Neural progenitor cell (in vitro differentiated cells): ENCODE results near the gene PKD2L1. TPM values are rescaled to one million over a fixed set of nuclear protein-coding genes. Genes with fewer than 3 reads are reported as not detected.
A peak's percentile ranks its signal among the peaks of the same experiment; 100 is the strongest.

ENCODE experiments used
- DNase-seq: peaks from one replicate; pipeline ENCODE4 v3.0.0-alpha.2; 2016; ENCODE audit warnings: low spot score
- H2AFZ ChIP-seq: fragments of 200-600 bp; sonication (generic); replicated peaks from 2 replicates; pipeline ENCODE4 v1.6.1; 2016; ENCODE audit warnings: antibody characterized with exemption
- H3F3A ChIP-seq: fragments of 200-600 bp; sonication (generic); 2 replicates; pipeline ENCODE4 v1.6.1; 2016; ENCODE audit warnings: antibody characterized with exemption, low read depth
- H3K27ac ChIP-seq: fragments of 200-600 bp; sonication (generic); 2 replicates; pipeline ENCODE4 v1.5.1; 2016; ENCODE audit warnings: mild to moderate bottlenecking
- H3K27me3 ChIP-seq: fragments of 200-600 bp; sonication (generic); 2 replicates; pipeline ENCODE4 v1.6.1; 2016; ENCODE audit warnings: mild to moderate bottlenecking, moderate library complexity
- H3K36me3 ChIP-seq: fragments of 200-600 bp; sonication (generic); 2 replicates; pipeline ENCODE4 v1.5.1; 2016
- H3K4me1 ChIP-seq: fragments of 200-600 bp; sonication (generic); 2 replicates; pipeline ENCODE4 v1.6.1; 2016; ENCODE audit warnings: mixed run types
- H3K4me2 ChIP-seq: fragments of 200-600 bp; sonication (generic); 2 replicates; pipeline ENCODE4 v1.6.1; 2016
- H3K4me3 ChIP-seq: fragments of 200-600 bp; sonication (generic); 2 replicates; pipeline ENCODE4 v1.5.1; 2016
- H3K79me2 ChIP-seq: fragments of 200-600 bp; sonication (generic); 2 replicates; pipeline ENCODE4 v1.6.1; 2016; ENCODE audit warnings: low read depth
- H3K9ac ChIP-seq: fragments of 200-600 bp; sonication (generic); 2 replicates; pipeline ENCODE4 v1.6.1; 2016
- H3K9me3 ChIP-seq: fragments of 200-600 bp; sonication (generic); 2 replicates; pipeline ENCODE4 v1.5.1; 2016; ENCODE audit warnings: low read depth
- H4K20me1 ChIP-seq: fragments of 200-600 bp; sonication (generic); 2 replicates; pipeline ENCODE4 v1.6.1; 2016; ENCODE audit warnings: low read depth
- H3K27ac Mint-ChIP-seq: 3 replicates; pipeline ENCODE4 v1.8.0; 2021; ENCODE audit warnings: mixed read lengths
- H3K27me3 Mint-ChIP-seq: 2 replicates; pipeline ENCODE4 v1.8.0; 2022; ENCODE audit warnings: low read depth, mild to moderate bottlenecking, inconsistent platforms, moderate library complexity, mixed read lengths; ENCODE audit not compliant: insufficient read depth
- H3K36me3 Mint-ChIP-seq: 3 replicates; pipeline ENCODE4 v1.8.0; 2021; ENCODE audit warnings: mixed read lengths
- H3K4me1 Mint-ChIP-seq: 3 replicates; pipeline ENCODE4 v1.8.0; 2021; ENCODE audit warnings: mixed read lengths
- H3K4me3 Mint-ChIP-seq: 3 replicates; pipeline ENCODE4 v1.8.0; 2021; ENCODE audit warnings: mild to moderate bottlenecking, moderate library complexity, mixed read lengths
- H3K9me3 Mint-ChIP-seq: 3 replicates; pipeline ENCODE4 v1.8.0; 2020; ENCODE audit warnings: mixed read lengths
- EZH2 ChIP-seq: fragments of 200-600 bp; sonication (generic); IDR thresholded peaks from 2 replicates; pipeline ENCODE4 v1.6.1; 2017; ENCODE audit warnings: antibody characterized with exemption, mild to moderate bottlenecking, moderate library complexity
- EZH2phosphoT487 ChIP-seq: fragments of 200-600 bp; sonication (generic); IDR thresholded peaks from 2 replicates; pipeline ENCODE4 v1.6.1; 2017; ENCODE audit warnings: antibody characterized with exemption
- total RNA-seq: library from RNA; depleted of rRNA; stranded (reverse); fragments of >200 nt; gene quantifications from 2 replicates; pipeline ENCODE4 v1.2.3, GENCODE V29; 2015; ENCODE audit warnings: low replicate concordance
- TF ChIP-seq, protein P1 (sequence below): fragments of 200-600 bp; sonication (generic); IDR thresholded peaks from 2 replicates; pipeline ENCODE4 v1.5.1; 2017; ENCODE audit warnings: antibody characterized with exemption, mild to moderate bottlenecking

PKD2L1 gene
- total RNA-seq, 1 donor from 2014 or later = not detected

DNA sequence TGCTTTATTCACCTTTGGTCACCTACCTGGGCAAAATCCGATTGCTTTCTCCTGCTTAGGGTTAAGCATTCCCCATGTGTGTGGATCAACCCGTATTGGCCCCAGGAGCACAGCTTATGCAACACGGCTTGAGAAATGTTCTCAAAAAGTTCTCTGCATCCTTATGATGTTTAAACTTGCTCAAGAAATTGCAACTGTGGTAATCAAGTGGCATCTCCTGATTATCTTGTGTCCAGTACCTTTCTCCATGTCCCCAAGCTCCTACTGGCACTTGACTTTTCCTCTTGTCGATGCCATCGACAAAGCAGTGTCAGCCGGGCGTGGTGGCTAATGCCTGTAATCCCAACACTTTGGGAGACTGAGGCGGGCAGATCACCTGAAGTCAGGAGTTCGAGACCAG is 4.7 kb upstream of the PKD2L1 start:
- Histone ChIP-seq H3K9ac (no peak overlapping the region), H3K27me3 (peaks cover 16% of the 10 kb centered on the region), H3K36me3 (no peaks in the 10 kb centered on the region), H3K9me3 (no peaks in the 10 kb centered on the region), H3K4me2 (no peak overlapping the region), H4K20me1 (no peaks in the 10 kb centered on the region), H3K4me1 (peaks cover 5% of the 10 kb centered on the region), H3K4me3 (no peak overlapping the region), H3K79me2 (no peaks in the 10 kb centered on the region), H3K27ac (no peak overlapping the region), H2AFZ (no peak overlapping the region), H3F3A (peaks cover 2% of the 10 kb centered on the region)
- Mint-ChIP-seq H3K27ac (no peak overlapping the region), H3K36me3 (no peaks in the 10 kb centered on the region), H3K27me3 (peaks cover 11% of the 10 kb centered on the region), H3K4me1 (peaks cover 35% of the 10 kb centered on the region), H3K9me3 (no peaks in the 10 kb centered on the region), H3K4me3 (no peak overlapping the region)
- TF ChIP-seq, protein P1, sequence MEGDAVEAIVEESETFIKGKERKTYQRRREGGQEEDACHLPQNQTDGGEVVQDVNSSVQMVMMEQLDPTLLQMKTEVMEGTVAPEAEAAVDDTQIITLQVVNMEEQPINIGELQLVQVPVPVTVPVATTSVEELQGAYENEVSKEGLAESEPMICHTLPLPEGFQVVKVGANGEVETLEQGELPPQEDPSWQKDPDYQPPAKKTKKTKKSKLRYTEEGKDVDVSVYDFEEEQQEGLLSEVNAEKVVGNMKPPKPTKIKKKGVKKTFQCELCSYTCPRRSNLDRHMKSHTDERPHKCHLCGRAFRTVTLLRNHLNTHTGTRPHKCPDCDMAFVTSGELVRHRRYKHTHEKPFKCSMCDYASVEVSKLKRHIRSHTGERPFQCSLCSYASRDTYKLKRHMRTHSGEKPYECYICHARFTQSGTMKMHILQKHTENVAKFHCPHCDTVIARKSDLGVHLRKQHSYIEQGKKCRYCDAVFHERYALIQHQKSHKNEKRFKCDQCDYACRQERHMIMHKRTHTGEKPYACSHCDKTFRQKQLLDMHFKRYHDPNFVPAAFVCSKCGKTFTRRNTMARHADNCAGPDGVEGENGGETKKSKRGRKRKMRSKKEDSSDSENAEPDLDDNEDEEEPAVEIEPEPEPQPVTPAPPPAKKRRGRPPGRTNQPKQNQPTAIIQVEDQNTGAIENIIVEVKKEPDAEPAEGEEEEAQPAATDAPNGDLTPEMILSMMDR = no peak
- TF ChIP-seq EZH2phosphoT487 (no peak), EZH2 (no peak)
- no peak for DNase-seq

DNA sequence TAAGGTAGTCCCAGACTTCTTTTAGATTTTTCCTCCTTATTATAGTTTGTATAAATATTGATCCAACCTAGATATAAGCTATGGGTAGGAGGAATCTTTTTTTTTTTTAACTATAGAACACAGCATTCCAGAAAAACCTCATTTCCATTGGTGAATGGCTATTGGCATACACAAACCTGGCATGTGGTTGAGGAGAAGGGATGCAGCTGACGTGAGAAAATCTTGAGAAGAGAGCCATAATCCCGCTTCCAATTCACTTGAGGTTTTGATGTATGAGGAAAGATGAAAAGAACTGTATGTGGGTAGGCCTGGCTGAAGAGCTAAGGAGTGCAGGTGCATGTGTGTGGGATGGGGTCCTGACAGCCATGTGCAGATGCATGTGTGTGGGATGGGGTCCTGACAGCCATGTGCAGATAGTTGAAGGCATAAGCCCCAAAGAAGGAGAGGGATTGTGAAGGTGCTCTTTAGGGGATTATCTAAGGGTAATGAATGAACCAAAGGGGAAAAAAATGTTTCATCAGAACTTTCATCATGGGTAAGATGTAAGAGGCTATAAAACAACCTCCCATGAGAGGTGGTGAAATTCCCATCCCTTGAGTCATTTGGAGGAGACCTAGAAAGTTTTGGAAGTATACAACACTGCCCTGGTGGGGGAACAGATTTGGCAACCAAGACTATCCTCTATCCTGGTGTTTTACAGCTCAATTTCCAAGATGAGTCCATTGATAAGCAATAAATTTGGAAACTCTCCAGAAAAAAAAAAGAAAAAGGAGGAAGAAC is 3.8 kb upstream of the PKD2L1 start:
- TF ChIP-seq EZH2 (no peak), EZH2phosphoT487 (no peak)
- TF ChIP-seq, protein P1 = no peak
- Histone ChIP-seq H4K20me1 (no peaks in the 10 kb centered on the region), H3K9me3 (no peaks in the 10 kb centered on the region), H2AFZ (no peak overlapping the region), H3K27ac (no peak overlapping the region), H3K27me3 (peaks cover 25% of the 10 kb centered on the region), H3K4me2 (no peak overlapping the region), H3K36me3 (no peaks in the 10 kb centered on the region), H3K4me1 (peaks cover 5% of the 10 kb centered on the region), H3K9ac (no peak overlapping the region), H3F3A (peaks cover 2% of the 10 kb centered on the region), H3K79me2 (no peaks in the 10 kb centered on the region), H3K4me3 (no peak overlapping the region)
- Mint-ChIP-seq H3K36me3 (no peaks in the 10 kb centered on the region), H3K4me3 (no peak overlapping the region), H3K27ac (no peak overlapping the region), H3K27me3 (peaks cover 9% of the 10 kb centered on the region), H3K9me3 (no peaks in the 10 kb centered on the region), H3K4me1 (peaks cover 31% of the 10 kb centered on the region)
- DNase-seq = no peak

DNA sequence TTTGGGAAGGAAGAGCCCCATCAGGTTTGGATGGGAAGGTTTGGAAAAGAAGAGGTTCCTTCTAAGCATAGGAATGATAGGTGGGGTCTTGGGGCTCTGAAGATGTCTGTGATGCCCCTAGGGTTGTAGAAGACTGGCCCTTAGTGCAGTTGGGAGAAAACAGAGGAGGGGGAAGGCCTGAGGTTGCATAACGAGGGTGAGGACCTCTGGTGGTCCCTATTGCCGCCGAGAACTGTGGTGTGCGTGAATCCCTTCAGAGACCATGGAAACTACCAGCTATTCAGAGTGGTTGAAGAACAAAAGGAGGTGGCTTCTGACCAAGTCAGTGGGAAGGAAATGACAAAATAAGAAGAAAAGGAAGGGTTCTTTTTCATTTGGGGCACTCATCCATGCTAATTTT is 3.1 kb upstream of the PKD2L1 start:
- TF ChIP-seq EZH2phosphoT487 (no peak), EZH2 (no peak)
- TF ChIP-seq, protein P1 = no peak
- H3K4me2 ChIP-seq = peak overlapping the region; percentile 27
- H3K9me3 Mint-ChIP-seq = no peaks in the 10 kb centered on the region
- H3K4me1 Mint-ChIP-seq = peaks cover 24% of the 10 kb centered on the region
- H3K36me3 Mint-ChIP-seq = no peaks in the 10 kb centered on the region
- H3K27ac Mint-ChIP-seq = no peak overlapping the region
- H3K27me3 Mint-ChIP-seq = peaks cover 9% of the 10 kb centered on the region
- no peaks in the 10 kb centered on the region for H4K20me1 ChIP-seq
- no peaks in the 10 kb centered on the region for H3K36me3 ChIP-seq
- H3K4me3 ChIP-seq = no peak overlapping the region
- peak overlapping the region; percentile 7 for H2AFZ ChIP-seq
- H3F3A ChIP-seq = peaks cover 2% of the 10 kb centered on the region
- H3K79me2 ChIP-seq = no peaks in the 10 kb centered on the region
- peak overlapping the region; percentile 36 for H3K4me3 Mint-ChIP-seq
- H3K9ac ChIP-seq = no peak overlapping the region
- DNase-seq = no peak
- H3K27ac ChIP-seq = no peak overlapping the region
- no peaks in the 10 kb centered on the region for H3K9me3 ChIP-seq
- H3K27me3 ChIP-seq = peaks cover 33% of the 10 kb centered on the region
- H3K4me1 ChIP-seq = peaks cover 5% of the 10 kb centered on the region
